ENCODE data around the gene HADHB.
A peak's percentile ranks its signal among the peaks of the same experiment; 100 is the strongest.

The HADHB gene

DNA sequence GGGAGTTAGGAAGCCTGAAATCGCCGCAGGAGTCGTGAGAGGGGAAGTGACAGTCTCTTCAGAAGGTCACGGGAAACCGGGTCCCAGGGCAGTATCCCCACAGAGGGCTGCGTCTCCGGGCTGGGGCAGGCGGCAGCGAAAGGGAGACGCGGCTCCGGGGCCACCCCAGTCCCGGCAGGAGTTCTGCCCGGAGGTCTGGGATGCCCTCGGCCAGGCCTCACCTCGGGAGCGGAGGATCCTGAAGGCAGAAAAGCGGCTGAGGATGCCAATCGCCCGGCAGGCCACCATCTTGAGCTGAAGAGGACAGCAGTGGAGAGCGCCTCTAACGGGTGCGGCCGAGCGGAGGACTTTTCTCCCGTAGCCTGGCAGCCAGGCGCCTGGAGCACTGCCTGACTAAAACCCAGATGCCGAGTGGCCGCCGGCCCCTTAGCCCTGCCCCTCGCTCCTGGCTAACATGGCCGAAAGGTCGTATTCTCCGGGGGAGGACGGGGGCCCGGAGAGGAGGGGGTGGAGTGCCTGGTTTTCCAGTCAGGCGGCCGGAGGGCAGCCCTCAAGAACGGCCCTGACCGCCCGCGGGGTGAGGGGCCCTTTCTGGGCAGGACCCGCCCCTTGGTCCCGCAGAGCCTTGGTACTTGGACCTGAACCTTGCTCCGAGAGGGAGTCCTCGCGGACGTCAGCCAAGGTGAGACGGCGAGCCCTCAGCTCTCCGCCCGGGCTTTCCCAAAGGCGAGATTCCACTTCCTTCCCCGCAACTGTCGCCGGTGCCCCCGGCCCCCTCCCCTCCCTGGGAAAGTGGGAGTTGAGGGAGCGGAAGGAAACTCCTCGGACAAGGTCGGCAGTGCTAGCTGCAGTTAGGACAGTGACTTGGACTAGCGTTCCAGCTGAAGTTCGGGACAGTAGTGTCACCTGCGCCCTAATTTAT lies at the start of gene HADHB, which contains the start of gene HADHA:
Gene HADHB, plus strand, starts transcription at position 631 of the 922 bp plus-strand sequence. CDS start 9,316 bp downstream, outside the sequence.
Gene HADHA, minus strand, starts transcription at position 324 of the 922 bp plus-strand sequence. Its CDS starts 36 bp downstream, at position 288.
- peak; percentile 64 for DNase-seq (ENCODE audit: low read depth, low spot score)

GRCh38 chr2:26195040-26195984 lies 49.4 kb upstream of the HADHB start:
- no peak for DNase-seq (ENCODE audit: low read depth, low spot score)

- no peak for DNase-seq (ENCODE audit: low read depth, low spot score)
These were observed 47.9 kb upstream of the HADHB start for GRCh38 chr2:26196683-26197418.

DNA sequence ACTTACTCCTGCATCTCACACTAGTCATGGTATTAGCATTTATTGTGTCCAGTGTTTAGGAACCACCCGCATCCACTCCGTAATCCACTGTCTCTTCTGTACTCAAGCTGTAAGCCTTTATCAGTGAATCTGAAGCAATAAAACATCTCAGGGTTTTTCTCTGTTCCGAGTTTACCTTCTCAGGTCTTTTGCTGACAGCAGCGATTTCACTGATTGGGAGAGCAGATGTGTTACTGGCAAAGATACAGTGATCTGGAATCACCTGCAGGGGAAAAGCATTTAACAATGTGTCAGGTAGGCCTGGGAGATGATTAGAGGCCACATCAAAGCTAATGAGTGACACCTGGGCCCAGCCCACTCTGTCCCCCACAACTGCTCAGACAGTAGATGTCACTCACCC lies 47.2 kb upstream of the HADHB start:
- DNase-seq (ENCODE audit: low read depth, low spot score): no peak

DNA sequence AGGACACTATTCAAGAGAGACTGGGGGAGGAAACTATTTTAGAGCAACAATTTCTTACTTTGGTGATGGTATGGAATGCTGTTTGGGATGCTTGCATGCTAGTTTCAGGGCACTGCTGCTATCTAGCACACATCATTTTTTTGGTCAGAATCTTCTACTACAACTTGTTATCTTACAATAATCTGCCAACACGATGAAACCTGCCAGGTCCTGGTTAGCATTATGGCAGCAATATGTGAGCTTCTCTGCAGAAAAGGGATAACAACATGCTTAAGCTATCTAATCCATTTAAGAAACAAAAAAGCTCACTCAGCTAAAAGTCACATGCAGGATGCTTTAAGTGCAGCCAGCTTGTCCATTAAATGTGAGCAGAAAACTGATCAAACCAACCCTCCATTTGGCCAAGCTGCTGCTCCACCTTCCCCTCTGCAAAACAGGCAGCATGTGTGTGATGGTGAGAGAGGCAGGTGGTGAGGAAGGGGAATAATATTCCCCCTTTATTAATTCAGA lies 41.7 kb upstream of the HADHB start:
- DNase-seq (ENCODE audit: low read depth, low spot score): no peak

GRCh38 chr2:26203906-26204305 lies 40.8 kb upstream of the HADHB start:
- no peak for DNase-seq (ENCODE audit: low read depth, low spot score)

DNA sequence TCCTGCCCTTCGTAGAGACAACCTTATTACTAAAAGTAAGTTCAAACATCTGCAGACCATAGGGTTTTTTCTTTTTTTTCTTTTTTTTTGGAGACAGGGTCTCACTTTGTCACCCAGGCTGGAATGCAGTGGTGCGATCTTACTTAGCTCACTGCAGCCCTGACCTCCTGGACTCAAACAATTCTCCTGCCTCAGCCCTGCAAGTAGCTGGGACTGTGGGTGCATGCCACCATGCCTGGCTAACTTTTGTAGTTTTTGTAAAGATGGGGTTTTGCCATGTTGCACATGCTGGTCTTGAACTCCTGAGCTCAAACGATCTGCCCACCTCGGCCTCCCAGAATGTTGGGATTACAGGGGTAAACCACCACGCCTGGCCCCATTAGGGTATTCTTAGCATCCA lies 32.7 kb upstream of the HADHB start:
- no peak for DNase-seq (ENCODE audit: low read depth, low spot score)

DNA sequence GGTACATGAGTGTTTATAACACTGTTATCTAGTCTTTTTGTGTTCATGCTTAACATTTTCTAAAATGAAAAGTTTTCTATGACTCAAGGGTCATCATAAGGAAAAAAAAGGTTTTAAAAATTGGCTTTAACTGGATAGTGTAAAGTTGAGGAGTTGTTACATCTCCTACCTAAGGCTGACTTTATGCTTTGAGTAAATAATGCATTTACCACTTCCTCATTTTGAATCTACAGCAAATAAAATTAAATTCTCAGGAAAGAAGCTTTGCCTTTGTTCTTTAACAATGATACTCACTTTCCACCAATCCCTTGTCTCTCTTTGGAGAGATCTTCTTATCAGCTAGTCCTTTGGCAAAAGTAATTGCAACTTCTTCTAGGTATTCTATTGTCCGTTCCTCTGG lies 30.0 kb upstream of the HADHB start:
- DNase-seq (ENCODE audit: low read depth, low spot score): no peak

- no peak for DNase-seq (ENCODE audit: low read depth, low spot score)
These were observed 28.9 kb upstream of the HADHB start for GRCh38 chr2:26215833-26216232.

DNA sequence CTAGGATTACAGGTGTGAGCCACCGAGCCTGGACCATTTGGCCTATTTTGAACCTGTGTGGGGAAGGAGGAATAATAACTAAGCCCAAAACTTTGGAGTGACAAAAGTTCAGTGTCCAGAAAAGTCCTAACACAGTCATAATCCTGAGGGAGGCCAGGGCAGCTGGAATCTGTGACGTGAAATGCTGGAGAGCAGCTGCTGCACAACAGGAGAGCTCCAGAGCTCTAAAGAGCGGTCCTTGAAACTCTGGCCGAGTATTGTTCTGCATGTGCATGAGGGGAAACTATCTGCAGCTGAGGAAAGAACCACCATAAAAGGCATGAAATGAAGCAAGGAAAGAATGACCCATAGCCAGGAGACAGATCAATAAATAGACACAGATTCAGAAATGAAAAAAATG lies 28.2 kb upstream of the HADHB start:
- DNase-seq (ENCODE audit: low read depth, low spot score): no peak

GRCh38 chr2:26217720-26218119 lies 27.0 kb upstream of the HADHB start:
- no peak for DNase-seq (ENCODE audit: low read depth, low spot score)

DNA sequence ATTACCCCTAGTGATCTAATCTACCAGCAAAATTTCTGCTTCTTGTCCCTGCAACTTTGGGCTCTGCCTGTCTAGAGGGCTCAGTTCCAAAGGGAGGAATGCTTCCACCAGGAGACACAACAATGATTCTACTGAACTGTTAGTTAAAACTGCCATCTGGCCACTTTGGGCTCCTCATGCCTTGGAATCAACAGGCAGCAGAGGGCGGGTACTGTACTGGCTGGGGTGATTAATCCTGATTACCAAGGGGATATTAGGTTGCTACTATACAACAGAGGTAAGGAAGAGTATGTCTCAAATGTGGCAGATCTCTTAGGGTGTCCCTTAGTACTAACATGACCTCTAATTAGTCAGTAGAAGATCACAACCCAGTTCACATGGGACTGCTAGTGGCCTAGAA lies 21.7 kb upstream of the HADHB start:
- DNase-seq (ENCODE audit: low read depth, low spot score): no peak

DNA sequence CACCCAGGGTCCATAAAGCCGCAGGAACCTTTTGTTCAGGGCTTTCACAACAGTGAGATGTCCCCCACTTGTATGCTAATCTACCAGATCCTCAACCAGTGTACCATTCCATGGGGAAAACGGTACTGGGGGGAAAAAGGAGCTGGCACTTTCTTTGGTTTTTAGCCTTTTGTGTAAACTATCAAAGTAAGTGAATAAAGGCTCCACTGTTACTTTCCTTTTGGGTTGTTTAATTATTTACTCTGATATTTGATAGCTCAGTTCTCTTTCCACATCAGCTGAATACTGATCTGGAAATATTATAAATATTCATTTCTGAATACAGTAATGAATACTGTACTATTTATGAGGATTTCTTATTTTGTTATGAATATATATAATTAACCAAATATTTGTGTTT lies 20.6 kb upstream of the HADHB start:
- no peak for DNase-seq (ENCODE audit: low read depth, low spot score)

DNA sequence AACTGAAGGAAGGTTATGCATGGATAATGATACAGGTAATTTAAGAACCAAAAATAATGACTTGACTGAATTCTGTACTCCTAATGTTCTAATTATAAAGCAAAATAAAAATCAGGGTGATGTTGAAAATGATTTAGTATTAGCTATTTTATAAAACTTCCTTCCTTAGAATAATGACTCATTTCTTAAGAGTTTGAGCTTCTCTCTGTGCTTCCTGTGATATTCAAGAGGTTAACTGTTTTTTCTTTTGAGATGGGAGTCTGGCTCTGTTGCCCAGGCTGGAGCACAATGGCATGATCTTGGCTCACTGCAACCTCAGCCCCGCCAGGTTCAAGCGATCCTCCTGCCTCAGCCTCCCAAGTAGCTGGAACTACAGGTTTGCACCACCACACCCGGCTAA lies 15.1 kb upstream of the HADHB start:
- no peak for DNase-seq (ENCODE audit: low read depth, low spot score)

DNA sequence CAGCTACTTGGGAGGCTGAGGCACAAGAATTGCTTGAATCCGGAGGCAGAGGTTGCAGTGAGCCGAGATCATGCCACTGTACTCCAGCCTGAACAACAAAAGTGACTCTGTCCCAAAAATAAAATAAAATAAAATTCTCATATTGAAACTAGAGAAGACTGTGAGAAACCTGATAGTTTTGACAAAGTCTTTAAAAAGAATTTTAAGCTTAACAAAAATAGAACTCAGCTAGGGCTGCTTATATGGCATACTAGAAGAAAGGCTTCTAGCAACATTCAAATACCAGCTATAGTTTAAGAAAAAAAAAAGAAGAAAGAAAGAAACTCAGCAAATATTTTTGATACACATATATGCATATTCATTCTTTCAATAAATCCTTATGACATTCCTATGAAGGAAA lies 13.9 kb upstream of the HADHB start:
- no peak for DNase-seq (ENCODE audit: low read depth, low spot score)

DNA sequence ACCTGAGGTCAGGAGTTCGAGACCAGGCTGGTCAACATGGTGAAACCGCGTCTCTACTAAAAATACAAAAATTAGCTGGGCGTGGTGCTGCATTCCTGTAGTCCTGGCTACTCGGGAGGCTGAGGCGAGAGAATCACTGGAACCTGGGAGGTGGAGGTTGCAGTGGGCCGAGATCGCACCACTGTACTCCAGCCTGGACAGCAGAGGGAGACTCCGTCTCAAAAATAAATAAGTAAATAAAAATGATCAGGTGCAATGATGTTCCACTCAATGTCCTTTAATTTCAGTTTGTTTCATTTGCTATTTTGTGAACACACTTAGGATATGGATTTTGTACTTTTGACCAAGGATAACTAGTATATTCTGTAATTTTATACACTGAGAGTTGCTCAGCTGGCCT lies 9.7 kb upstream of the HADHB start:
- DNase-seq (ENCODE audit: low read depth, low spot score): no peak

DNA sequence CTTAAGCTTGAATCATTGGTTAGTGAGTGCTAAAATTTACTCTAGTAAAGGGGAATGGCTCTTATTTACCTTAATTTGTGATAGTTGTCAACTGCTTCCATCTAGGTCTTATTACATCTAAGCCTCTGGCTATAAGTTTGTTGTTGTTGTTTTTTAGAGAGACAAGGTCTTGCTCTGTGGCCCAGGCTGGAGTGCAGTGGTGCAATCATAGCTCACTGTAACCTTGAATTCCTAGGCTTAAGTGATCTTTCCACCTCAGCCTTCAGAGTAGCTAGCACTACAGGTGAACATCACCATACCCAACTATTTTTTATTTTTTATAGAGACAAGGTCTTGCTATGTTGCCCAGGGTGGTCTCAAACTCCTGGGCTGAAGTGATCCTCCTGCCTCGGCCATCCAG lies 6.9 kb upstream of the HADHB start:
- DNase-seq (ENCODE audit: low read depth, low spot score): no peak

DNA sequence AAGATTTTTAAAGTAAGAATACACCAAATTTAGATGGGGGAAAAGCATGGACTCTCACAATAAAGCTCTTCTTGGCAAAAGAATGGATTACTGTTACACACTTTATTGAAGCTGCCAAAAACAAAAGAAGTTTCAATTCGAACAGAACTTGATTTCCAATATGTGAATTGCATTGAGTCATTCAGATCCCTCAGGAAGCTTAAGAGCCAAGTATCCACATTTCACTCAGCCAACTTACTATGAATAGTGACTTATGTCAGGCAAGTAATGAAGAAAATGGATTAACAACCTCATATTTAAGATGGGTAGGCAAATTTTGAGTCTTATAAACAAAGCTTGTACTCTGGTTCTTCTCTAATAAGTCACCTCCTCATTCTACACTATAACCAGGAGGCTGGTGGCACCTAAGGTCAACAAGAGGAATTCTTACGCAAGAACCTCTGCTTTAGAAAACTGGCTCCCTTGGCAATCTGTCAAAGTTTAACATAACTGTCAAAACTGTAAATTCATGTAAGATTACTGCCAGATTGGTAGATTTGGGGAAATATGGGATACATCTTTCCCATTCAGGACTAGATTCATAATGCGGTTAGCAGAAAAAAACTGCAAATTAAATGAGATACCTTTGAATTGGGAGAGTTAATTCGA lies 6.3 kb upstream of the HADHB start:
- no peak for DNase-seq (ENCODE audit: low read depth, low spot score)

GRCh38 chr2:26241928-26242436 lies 2.8 kb upstream of the HADHB start:
- DNase-seq (ENCODE audit: low read depth, low spot score): no peak

DNA sequence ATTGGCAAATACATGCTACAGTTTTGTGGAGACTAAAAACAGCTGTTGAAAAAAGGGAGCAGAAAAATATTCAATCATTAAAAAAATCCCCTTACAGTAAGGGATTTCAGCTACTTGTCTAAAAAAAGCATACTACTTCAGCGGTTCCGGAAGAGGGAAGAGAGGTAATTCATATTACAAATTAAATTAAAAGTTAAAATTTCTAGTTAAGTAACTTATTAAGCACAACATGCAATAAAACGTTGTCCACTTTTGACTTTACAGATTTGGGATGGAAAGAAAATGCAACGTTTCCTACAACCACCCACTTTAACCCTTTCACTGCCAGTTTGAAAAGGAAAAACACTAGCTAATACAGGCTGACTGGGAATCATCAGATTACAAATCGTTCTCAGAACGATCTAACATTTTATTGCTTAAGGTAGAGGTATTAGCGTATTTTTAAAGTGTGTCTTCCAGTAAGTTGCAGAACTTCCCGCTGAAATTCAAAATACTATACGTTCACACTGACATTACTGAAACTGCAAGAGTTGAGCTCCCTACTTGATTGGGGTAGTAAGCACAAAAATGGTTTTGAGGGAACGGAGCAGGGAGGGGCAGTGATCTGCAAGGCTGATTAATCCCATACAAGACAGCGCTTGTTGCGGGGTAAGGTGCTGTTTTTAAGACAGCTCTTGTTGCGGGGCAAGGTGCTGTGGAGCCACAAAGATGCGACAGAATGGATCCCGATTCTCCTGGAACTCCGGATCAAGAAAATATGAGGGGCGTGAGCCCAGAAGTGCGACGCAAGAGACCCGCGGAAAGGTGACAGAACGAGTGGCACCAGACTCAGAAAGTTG lies 1.1 kb upstream of the HADHB start:
- no peak for DNase-seq (ENCODE audit: low read depth, low spot score)
